KMS-11 (cell line): Measurements from ENCODE around the gene UBE2Q1.

ENCODE experiments used
- H2AFZ ChIP-seq: fragments of 200-600 bp; sonication (generic); 2 replicates; pipeline ENCODE4 v1.6.1; 2016; ENCODE audit warnings: antibody characterized with exemption, mixed run types, low read depth
- H3K27ac ChIP-seq: fragments of 200-600 bp; sonication (generic); 2 replicates; pipeline ENCODE4 v1.6.1; 2016; ENCODE audit warnings: mild to moderate bottlenecking, mixed run types
- H3K27me3 ChIP-seq: fragments of 200-600 bp; sonication (generic); 2 replicates; pipeline ENCODE4 v1.6.1; 2017; ENCODE audit warnings: mild to moderate bottlenecking, low read depth, mixed run types, moderate library complexity; ENCODE audit not compliant: insufficient read depth
- H3K36me3 ChIP-seq: fragments of 200-600 bp; sonication (generic); 2 replicates; pipeline ENCODE4 v1.6.1; 2017; ENCODE audit warnings: mild to moderate bottlenecking, mixed run types; ENCODE audit not compliant: insufficient read depth
- H3K4me1 ChIP-seq: fragments of 200-600 bp; sonication (generic); 2 replicates; pipeline ENCODE4 v1.6.1; 2016; ENCODE audit warnings: mild to moderate bottlenecking, low read depth, mixed run types; ENCODE audit not compliant: poor library complexity, severe bottlenecking
- H3K4me2 ChIP-seq: fragments of 200-600 bp; sonication (generic); 2 replicates; pipeline ENCODE4 v1.7.0; 2016; ENCODE audit warnings: mild to moderate bottlenecking, mixed run types
- H3K4me3 ChIP-seq: fragments of 200-600 bp; sonication (generic); IDR thresholded peaks from 2 replicates; pipeline ENCODE4 v1.6.1; 2017; ENCODE audit warnings: low read depth, low read length, mixed read lengths; ENCODE audit not compliant: insufficient read depth
- H3K79me2 ChIP-seq: fragments of 200-600 bp; sonication (generic); 2 replicates; pipeline ENCODE4 v1.6.1; 2016; ENCODE audit warnings: low read depth, mixed run types; ENCODE audit not compliant: insufficient read depth
- H3K9ac ChIP-seq: fragments of 200-600 bp; sonication (generic); 2 replicates; pipeline ENCODE4 v1.6.1; 2016; ENCODE audit warnings: mild to moderate bottlenecking, mixed run types
- H4K20me1 ChIP-seq: fragments of 200-600 bp; sonication (generic); 2 replicates; pipeline ENCODE4 v1.6.1; 2016; ENCODE audit warnings: mild to moderate bottlenecking, mixed run types; ENCODE audit not compliant: insufficient read depth
- TF ChIP-seq, protein P1 (sequence below): fragments of 200-600 bp; sonication (generic); conservative IDR thresholded peaks from 2 replicates; pipeline ENCODE4 v1.6.1; 2017; ENCODE audit warnings: low read depth, mild to moderate bottlenecking, antibody characterized with exemption, low read length, moderate library complexity, mixed read lengths

Gene UBE2Q1

GRCh38 chr1:154578058-154578418 is 19.6 kb upstream of the UBE2Q1 start:
- H3K4me2 ChIP-seq = no peak overlapping the region
- no peaks in the 10 kb centered on the region for H3K79me2 ChIP-seq
- no peak overlapping the region for H3K4me3 ChIP-seq
- no peak overlapping the region for H3K27ac ChIP-seq
- H4K20me1 ChIP-seq = no peaks in the 10 kb centered on the region
- H2AFZ ChIP-seq = no peak overlapping the region
- H3K4me1 ChIP-seq = peaks cover 25% of the 10 kb centered on the region
- peaks cover 7% of the 10 kb centered on the region; the same call in 1 of the 2 replicates for H3K27me3 ChIP-seq
- TF ChIP-seq, protein P1, sequence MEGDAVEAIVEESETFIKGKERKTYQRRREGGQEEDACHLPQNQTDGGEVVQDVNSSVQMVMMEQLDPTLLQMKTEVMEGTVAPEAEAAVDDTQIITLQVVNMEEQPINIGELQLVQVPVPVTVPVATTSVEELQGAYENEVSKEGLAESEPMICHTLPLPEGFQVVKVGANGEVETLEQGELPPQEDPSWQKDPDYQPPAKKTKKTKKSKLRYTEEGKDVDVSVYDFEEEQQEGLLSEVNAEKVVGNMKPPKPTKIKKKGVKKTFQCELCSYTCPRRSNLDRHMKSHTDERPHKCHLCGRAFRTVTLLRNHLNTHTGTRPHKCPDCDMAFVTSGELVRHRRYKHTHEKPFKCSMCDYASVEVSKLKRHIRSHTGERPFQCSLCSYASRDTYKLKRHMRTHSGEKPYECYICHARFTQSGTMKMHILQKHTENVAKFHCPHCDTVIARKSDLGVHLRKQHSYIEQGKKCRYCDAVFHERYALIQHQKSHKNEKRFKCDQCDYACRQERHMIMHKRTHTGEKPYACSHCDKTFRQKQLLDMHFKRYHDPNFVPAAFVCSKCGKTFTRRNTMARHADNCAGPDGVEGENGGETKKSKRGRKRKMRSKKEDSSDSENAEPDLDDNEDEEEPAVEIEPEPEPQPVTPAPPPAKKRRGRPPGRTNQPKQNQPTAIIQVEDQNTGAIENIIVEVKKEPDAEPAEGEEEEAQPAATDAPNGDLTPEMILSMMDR = no peak
- no peak overlapping the region for H3K9ac ChIP-seq
- H3K36me3 ChIP-seq = peaks cover 18% of the 10 kb centered on the region; the same call in 1 of the 2 replicates

DNA sequence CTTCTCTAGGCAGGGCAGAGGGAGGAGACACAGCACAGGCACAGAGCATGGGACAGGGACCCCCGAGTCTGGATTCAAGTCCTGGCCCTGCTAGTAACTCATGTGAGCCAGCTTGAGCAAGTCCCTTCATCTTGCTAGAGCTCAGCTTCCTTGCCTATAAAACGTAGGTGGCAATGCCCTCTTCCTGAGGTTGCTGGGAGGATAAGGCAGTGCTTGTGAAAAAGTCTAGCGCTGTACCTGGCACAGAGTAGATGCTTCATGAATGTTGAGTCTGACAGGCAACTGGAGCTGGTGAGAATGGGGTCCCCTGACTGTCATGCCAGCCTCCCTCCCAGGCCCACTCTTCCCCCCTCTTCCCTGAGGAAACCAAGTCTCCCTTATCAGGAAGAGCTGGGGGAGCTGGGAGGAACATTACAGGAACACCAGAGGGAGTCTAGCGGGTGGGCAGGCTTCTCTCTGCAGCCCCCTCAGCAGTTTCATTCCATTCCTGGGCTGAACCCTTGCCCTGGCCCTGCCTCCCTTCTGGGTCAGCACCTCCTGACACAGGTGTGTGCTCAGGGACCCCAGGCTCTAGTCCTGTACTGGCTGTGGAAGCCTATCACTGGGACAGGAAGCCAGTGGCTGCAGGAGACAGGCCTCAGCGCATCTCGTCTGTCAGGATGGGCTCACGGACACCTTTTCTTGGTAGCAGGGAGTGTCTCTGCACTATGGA is 19.0 kb upstream of the UBE2Q1 start:
- H4K20me1 ChIP-seq = no peaks in the 10 kb centered on the region
- TF ChIP-seq, protein P1 = no peak
- H3K4me2 ChIP-seq = no peak overlapping the region
- no peak overlapping the region for H3K4me3 ChIP-seq
- peaks cover 21% of the 10 kb centered on the region for H3K4me1 ChIP-seq
- H3K9ac ChIP-seq = no peak overlapping the region
- peaks cover 13% of the 10 kb centered on the region; the same call in 1 of the 2 replicates for H3K27me3 ChIP-seq
- no peak overlapping the region for H3K27ac ChIP-seq
- H3K36me3 ChIP-seq = peaks cover 13% of the 10 kb centered on the region; the same call in 1 of the 2 replicates
- H3K79me2 ChIP-seq = no peaks in the 10 kb centered on the region
- no peak overlapping the region for H2AFZ ChIP-seq

- no peaks in the 10 kb centered on the region for H3K79me2 ChIP-seq
- H3K9ac ChIP-seq = no peak overlapping the region
- H3K36me3 ChIP-seq = peaks cover 5% of the 10 kb centered on the region; the same call in 1 of the 2 replicates
- no peak overlapping the region for H3K4me3 ChIP-seq
- peaks cover 14% of the 10 kb centered on the region; the same call in 1 of the 2 replicates for H3K27me3 ChIP-seq
- H3K27ac ChIP-seq = no peak overlapping the region
- TF ChIP-seq, protein P1 = no peak
- H4K20me1 ChIP-seq = no peaks in the 10 kb centered on the region
- H3K4me1 ChIP-seq = peaks cover 21% of the 10 kb centered on the region
- H2AFZ ChIP-seq = no peak overlapping the region
- H3K4me2 ChIP-seq = no peak overlapping the region
Measured at GRCh38 chr1:154575951-154576566, 17.6 kb upstream of the UBE2Q1 start.

- H3K4me1 ChIP-seq = peaks cover 21% of the 10 kb centered on the region
Measured at GRCh38 chr1:154575147-154575927, 16.9 kb upstream of the UBE2Q1 start.

More at GRCh38 chr1:154575147-154575927, 16.9 kb upstream of the UBE2Q1 start:
- Histone ChIP-seq H3K4me2 (no peak overlapping the region; the same call in 1 of the 2 replicates), H3K79me2 (no peaks in the 10 kb centered on the region), H3K9ac (no peak overlapping the region), H3K27me3 (peaks cover 21% of the 10 kb centered on the region), H3K36me3 (no peaks in the 10 kb centered on the region; the same call in 1 of the 2 replicates), H3K27ac (peak overlapping the region; percentile 4; the same call in 1 of the 2 replicates), H2AFZ (no peak overlapping the region), H4K20me1 (no peaks in the 10 kb centered on the region), H3K4me3 (no peak overlapping the region)
- TF ChIP-seq, protein P1 = no peak
